HCT116 (cell line): ENCODE results near the gene QKI. TPM values are rescaled to one million over a fixed set of nuclear protein-coding genes. Genes with fewer than 3 reads are reported as not detected.

Source experiments
- ATAC-seq: fragments of 200-7000 bp; cut with Tn5 transposase; 2 replicates; pipeline ENCODE4 v1.9.1; 2020; ENCODE audit warnings: mild to moderate bottlenecking, moderate library complexity
- BruUV-seq: library from RNA; stranded (reverse); fragments of 400-500 nt; replicated peaks from 2 replicates; lab custom pipeline; 2021; lab: Mats Ljungman, UMichigan
- CTCF ChIA-PET: fragments of 300-600 bp; sonication (Branson Sonifier 250); formaldehyde crosslinking; loops from one replicate; lab custom pipeline; 2021; ENCODE audit warnings: antibody characterized with exemption; lab: Charles Lee
- POLR2A ChIA-PET: fragments of 300-600, 350-600 bp; sonication (Branson Sonifier 250); formaldehyde crosslinking; loops from one replicate; lab custom pipeline; 2021; ENCODE audit warnings: antibody characterized with exemption; lab: Charles Lee
- RAD21 ChIA-PET, 2 experiments: fragments of 300-600 bp; sonication (Branson Sonifier 250); formaldehyde crosslinking; loops; one replicate each; lab custom pipeline; 2023; ENCODE audit warnings: low total read pairs in 2 of 2; ENCODE audit not compliant: uncharacterized antibody in 2 of 2, unreplicated experiment in 2 of 2, low non-redundant PET in 1 of 2; lab: Charles Lee
- DNase-seq: peaks from one replicate; pipeline ENCODE4 v3.0.0-alpha.2; 2010; ENCODE audit warnings: low read depth, low spot score
- H2AFZ ChIP-seq: fragments of 200-600 bp; shearing (Covaris generic), sonication (generic); 2 replicates; pipeline ENCODE4 v1.6.1; 2017; ENCODE audit warnings: low read depth, mixed run types, mixed read lengths, antibody characterized with exemption, low read length; ENCODE audit not compliant: poor library complexity, severe bottlenecking
- H3K27ac ChIP-seq: 2 replicates; pipeline ENCODE4 v1.5.1; 2012; ENCODE audit warnings: low read depth, low read length
- H3K27me3 ChIP-seq: fragments of 200-600 bp; sonication (generic); 2 replicates; pipeline ENCODE4 v1.6.1; 2016; ENCODE audit warnings: mixed run types, low read length, mixed read lengths; ENCODE audit not compliant: insufficient read depth
- H3K36me3 ChIP-seq, 2 experiments: fragments of 200-500 bp in 1 of 2; fragments of 200-600 bp in 1 of 2; sonication (Bioruptor generic) in 1 of 2; sonication (generic) in 1 of 2; 2 replicates each; pipeline versions ENCODE4 v1.5.1 to v1.6.1; 2014 to 2016; ENCODE audit warnings: low read length in 2 of 2, inconsistent platforms in 1 of 2, mixed read lengths in 1 of 2, mixed run types in 1 of 2; ENCODE audit not compliant: insufficient read depth in 2 of 2, control insufficient read depth in 1 of 2
- H3K4me1 ChIP-seq, 2 experiments: fragments of 200-600 bp in 1 of 2; sonication (generic) in 1 of 2; 2 replicates each; pipeline versions ENCODE4 v1.5.1 to v1.6.1; 2012 to 2017; ENCODE audit warnings: low read length in 2 of 2, inconsistent platforms in 1 of 2, mild to moderate bottlenecking in 1 of 2, mixed read lengths in 1 of 2, mixed run types in 1 of 2, moderate library complexity in 1 of 2; ENCODE audit not compliant: insufficient read depth in 2 of 2, control insufficient read depth in 1 of 2
- H3K4me2 ChIP-seq: fragments of 200-600 bp; sonication (generic); 2 replicates; pipeline ENCODE4 v1.6.1; 2017; ENCODE audit warnings: mixed run types, low read length, mixed read lengths
- H3K4me3 ChIP-seq, 2 experiments: fragments of 200-600 bp in 1 of 2; sonication (generic) in 1 of 2; replicated peaks in 1 of 2; 2 replicates each; pipeline ENCODE4 v1.5.1; 2011 to 2016; ENCODE audit warnings: low read length in 2 of 2, control low read depth in 1 of 2, low read depth in 1 of 2, mild to moderate bottlenecking in 1 of 2, mixed read lengths in 1 of 2, mixed run types in 1 of 2
- H3K79me2 ChIP-seq: fragments of 200-600 bp; sonication (generic); 2 replicates; pipeline ENCODE4 v1.6.1; 2017; ENCODE audit warnings: mild to moderate bottlenecking, mixed run types, low read length, moderate library complexity, mixed read lengths; ENCODE audit not compliant: insufficient read depth
- H3K9ac ChIP-seq: fragments of 200-600 bp; sonication (generic); 2 replicates; pipeline ENCODE4 v1.6.1; 2016; ENCODE audit warnings: low read length, mixed read lengths
- H3K9me2 ChIP-seq: fragments of 200-600 bp; sonication (generic), shearing (Covaris generic); 2 replicates; pipeline ENCODE4 v1.6.1; 2017; ENCODE audit warnings: mixed run types, mild to moderate bottlenecking, moderate library complexity; ENCODE audit not compliant: insufficient read depth
- H3K9me3 ChIP-seq, 2 experiments: fragments of 200-500 bp in 1 of 2; fragments of 200-600 bp in 1 of 2; sonication (Bioruptor generic) in 1 of 2; sonication (generic) in 1 of 2; 2 replicates each; pipeline ENCODE4 v1.6.1; 2014 to 2017; ENCODE audit warnings: low read length in 2 of 2, mixed read lengths in 2 of 2, inconsistent platforms in 1 of 2, low read depth in 1 of 2, mild to moderate bottlenecking in 1 of 2, mixed run types in 1 of 2, moderate library complexity in 1 of 2; ENCODE audit not compliant: control insufficient read depth in 1 of 2, insufficient read depth in 1 of 2
- H4K20me1 ChIP-seq: fragments of 200-600 bp; sonication (generic), shearing (Covaris generic); 2 replicates; pipeline ENCODE4 v1.6.1; 2017; ENCODE audit warnings: mixed run types, mild to moderate bottlenecking, moderate library complexity; ENCODE audit not compliant: insufficient read depth
- CBX3 ChIP-seq: IDR thresholded peaks from 2 replicates; pipeline ENCODE4 v1.6.1; 2012; ENCODE audit warnings: low read depth
- EZH2 ChIP-seq: fragments of 200-600 bp; sonication (generic); IDR thresholded peaks from 2 replicates; pipeline ENCODE4 v1.6.1; 2017; ENCODE audit warnings: antibody characterized with exemption, mixed run types
- EZH2phosphoT487 ChIP-seq: fragments of 200-600 bp; IDR thresholded peaks from 2 replicates; pipeline ENCODE4 v1.6.1; 2018; ENCODE audit warnings: antibody characterized with exemption, borderline replicate concordance
- FOSL1 ChIP-seq: IDR thresholded peaks from 2 replicates; pipeline ENCODE4 v1.6.1; 2012; ENCODE audit warnings: low read depth
- JUND ChIP-seq: IDR thresholded peaks from 2 replicates; pipeline ENCODE4 v1.6.1; 2012
- POLR2AphosphoS5 ChIP-seq: IDR thresholded peaks from 2 replicates; pipeline ENCODE4 v1.6.1; 2011; ENCODE audit warnings: mild to moderate bottlenecking, low read depth, low read length, moderate library complexity
- RAD21 ChIP-seq: IDR thresholded peaks from 2 replicates; pipeline ENCODE4 v1.6.1; 2012; ENCODE audit warnings: low read depth, mild to moderate bottlenecking
- TCF7L2 ChIP-seq: IDR thresholded peaks from 2 replicates; pipeline ENCODE4 v1.7.0; 2011; ENCODE audit warnings: borderline replicate concordance, inconsistent platforms; ENCODE audit not compliant: insufficient read depth, insufficient read length; ENCODE audit errors: extremely low read depth
- intact Hi-C: fragments of 100-400 bp; cut with micrococcal nuclease; formaldehyde crosslinking; loops from 2 replicates; pipeline ENCODE4 v1.10.0; 2022
- total RNA-seq: library from RNA; stranded (reverse); gene quantifications from one replicate; pipeline ENCODE4 v1.2.1, GENCODE V29; 2021; ENCODE audit not compliant: unreplicated experiment
- TF ChIP-seq, protein P1 (sequence below), 3 experiments: fragments of 200-600 bp in 1 of 3; sonication (generic) in 1 of 3; IDR thresholded peaks in 2 of 3; conservative IDR thresholded peaks in 1 of 3; 2 replicates each; pipeline ENCODE4 v1.5.1; 2012 to 2017; ENCODE audit warnings: low read depth in 2 of 3, low read length in 2 of 3, antibody characterized with exemption in 1 of 3, borderline replicate concordance in 1 of 3, control low read depth in 1 of 3, mild to moderate bottlenecking in 1 of 3, mixed read lengths in 1 of 3, mixed run types in 1 of 3, moderate library complexity in 1 of 3; ENCODE audit not compliant: insufficient read depth in 1 of 3

Gene QKI
- total RNA-seq, 1 experiment from 2014 or later: 35.3 TPM

- no peak overlapping the region for H3K4me3 ChIP-seq
- CTCF ChIA-PET: no interaction called here
- no peak for ATAC-seq
- H3K9me3 ChIP-seq: no peaks in the 10 kb centered on the region
- H3K36me3 ChIP-seq: no peaks in the 10 kb centered on the region
- H3K27ac ChIP-seq: no peak overlapping the region
- no peaks in the 10 kb centered on the region for H3K79me2 ChIP-seq
- DNase-seq: no peak
- no peaks in the 10 kb centered on the region for H4K20me1 ChIP-seq
- TF ChIP-seq CBX3: no peak
- TF ChIP-seq EZH2phosphoT487: no peak
- TF ChIP-seq RAD21: no peak
- TF ChIP-seq JUND: no peak
- no peak for TF ChIP-seq TCF7L2
- TF ChIP-seq FOSL1: no peak
- TF ChIP-seq EZH2: no peak
- TF ChIP-seq, protein P1, sequence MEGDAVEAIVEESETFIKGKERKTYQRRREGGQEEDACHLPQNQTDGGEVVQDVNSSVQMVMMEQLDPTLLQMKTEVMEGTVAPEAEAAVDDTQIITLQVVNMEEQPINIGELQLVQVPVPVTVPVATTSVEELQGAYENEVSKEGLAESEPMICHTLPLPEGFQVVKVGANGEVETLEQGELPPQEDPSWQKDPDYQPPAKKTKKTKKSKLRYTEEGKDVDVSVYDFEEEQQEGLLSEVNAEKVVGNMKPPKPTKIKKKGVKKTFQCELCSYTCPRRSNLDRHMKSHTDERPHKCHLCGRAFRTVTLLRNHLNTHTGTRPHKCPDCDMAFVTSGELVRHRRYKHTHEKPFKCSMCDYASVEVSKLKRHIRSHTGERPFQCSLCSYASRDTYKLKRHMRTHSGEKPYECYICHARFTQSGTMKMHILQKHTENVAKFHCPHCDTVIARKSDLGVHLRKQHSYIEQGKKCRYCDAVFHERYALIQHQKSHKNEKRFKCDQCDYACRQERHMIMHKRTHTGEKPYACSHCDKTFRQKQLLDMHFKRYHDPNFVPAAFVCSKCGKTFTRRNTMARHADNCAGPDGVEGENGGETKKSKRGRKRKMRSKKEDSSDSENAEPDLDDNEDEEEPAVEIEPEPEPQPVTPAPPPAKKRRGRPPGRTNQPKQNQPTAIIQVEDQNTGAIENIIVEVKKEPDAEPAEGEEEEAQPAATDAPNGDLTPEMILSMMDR (IDR thresholded peaks at IDR 0.05 in 2 of 3, conservative IDR thresholded peaks at IDR 0.05 in 1 of 3; ENCODE audit: borderline replicate concordance in 1 of 3, insufficient read depth in 1 of 3, low read depth in 2 of 3, low read length in 2 of 3): no peak
- no peak for TF ChIP-seq POLR2AphosphoS5
- intact Hi-C loops: no loop called here
- no peaks in the 10 kb centered on the region for H3K4me1 ChIP-seq
- H3K27me3 ChIP-seq: no peaks in the 10 kb centered on the region
- H3K9ac ChIP-seq: no peak overlapping the region
- POLR2A ChIA-PET: no interaction called here
- no peak overlapping the region for H3K4me2 ChIP-seq
- BruUV-seq: no TSS peak
- H2AFZ ChIP-seq: no peak overlapping the region
- RAD21 ChIA-PET: no interaction called here
- H3K9me2 ChIP-seq: no peaks in the 10 kb centered on the region
Measured at GRCh38 chr6:163369141-163369540, 45.4 kb upstream of the QKI start.
